Measurements from ENCODE around the gene POFUT2.

DNA sequence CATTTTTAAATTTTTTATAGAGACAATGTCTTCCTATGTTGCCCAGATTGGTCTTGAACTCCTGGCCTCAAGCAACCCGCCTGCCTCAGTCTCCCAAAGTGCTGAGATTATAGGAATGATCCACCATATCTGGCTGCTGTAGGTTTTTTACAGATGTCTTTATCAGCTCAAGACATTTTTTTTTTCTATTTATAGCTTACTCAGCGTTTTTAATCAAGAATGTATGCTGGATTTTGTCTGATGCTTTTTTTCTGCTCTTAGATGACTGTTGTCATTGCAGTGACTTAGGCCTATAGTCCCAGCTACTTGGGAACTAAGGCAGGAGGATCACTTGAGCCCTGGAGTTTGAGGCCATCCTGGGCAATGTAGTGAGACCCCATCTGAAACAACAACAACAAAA, 72.5 kb downstream of the POFUT2 start:
- no peak for TF ChIP-seq CHD4 (IDR thresholded peaks at IDR 0.05; ENCODE audit: borderline replicate concordance)
- TF ChIP-seq JUN (IDR thresholded peaks at IDR 0.05) = no peak
- no peak for TF ChIP-seq CTCF (IDR thresholded peaks at IDR 0.05)
- no peak for TF ChIP-seq REST (IDR thresholded peaks at IDR 0.05)
- TF ChIP-seq FOSB (CRISPR knock-in tag; IDR thresholded peaks at IDR 0.05) = no peak
- TF ChIP-seq ESRRA (IDR thresholded peaks at IDR 0.05; ENCODE audit: borderline replicate concordance, low read length) = no peak
- no peak for TF ChIP-seq RARB (CRISPR knock-in tag; IDR thresholded peaks at IDR 0.05)
- no peak for TF ChIP-seq BHLHE40 (IDR thresholded peaks at IDR 0.05; ENCODE audit: low read depth, low read length)
- no peak for TF ChIP-seq RCOR1 (IDR thresholded peaks at IDR 0.05; ENCODE audit: low read depth, low read length)
- TF ChIP-seq HDAC2 (IDR thresholded peaks at IDR 0.05) = no peak
- TF ChIP-seq USF2 (IDR thresholded peaks at IDR 0.05) = no peak
- TF ChIP-seq SREBF2 (IDR thresholded peaks at IDR 0.05) = no peak
- TF ChIP-seq EHMT2 (IDR thresholded peaks at IDR 0.05; ENCODE audit: low read depth) = no peak
